CD14-positive monocyte (primary cell): ENCODE results near the gene RAB32. TPM values are rescaled to one million over a fixed set of nuclear protein-coding genes. Genes with fewer than 3 reads are reported as not detected.

Experiments used
- DNase-seq, 3 donors: peaks; one replicate each; pipeline ENCODE4 v3.0.0-alpha.2; 2011 to 2022
- H2AFZ ChIP-seq: 2 replicates; pipeline ENCODE4 v1.6.0; 2012; ENCODE audit warnings: mild to moderate bottlenecking, low read depth, low read length, inconsistent platforms; ENCODE audit not compliant: insufficient read depth, poor library complexity, severe bottlenecking
- H3K27ac ChIP-seq, 2 donors: 1 replicate in 1 of 2; 2 replicates in 1 of 2; pipeline ENCODE4 v1.5.1; 2012 to 2013; ENCODE audit warnings: low read length in 2 of 2, control low read depth in 1 of 2, inconsistent platforms in 1 of 2, low read depth in 1 of 2, mild to moderate bottlenecking in 1 of 2
- H3K27me3 ChIP-seq, 2 donors: one replicate each; pipeline versions ENCODE4 v1.6.0 to v1.6.1; 2011 to 2013; ENCODE audit warnings: low read length in 2 of 2; ENCODE audit not compliant: control insufficient read depth in 2 of 2, insufficient read depth in 2 of 2
- H3K36me3 ChIP-seq, 2 donors: replicated peaks in 1 of 2; 1 replicate in 1 of 2; 2 replicates in 1 of 2; pipeline versions ENCODE4 v1.5.1 to v1.6.1; 2012 to 2013; ENCODE audit warnings: low read length in 2 of 2, control low read depth in 1 of 2, inconsistent platforms in 1 of 2, mild to moderate bottlenecking in 1 of 2; ENCODE audit not compliant: insufficient read depth in 2 of 2, control insufficient read depth in 1 of 2
- H3K4me1 ChIP-seq, 2 donors: 1 replicate in 1 of 2; 2 replicates in 1 of 2; pipeline versions ENCODE4 v1.5.1 to v1.6.1; 2012 to 2013; ENCODE audit warnings: low read length in 2 of 2, control low read depth in 1 of 2, inconsistent platforms in 1 of 2, mild to moderate bottlenecking in 1 of 2, moderate library complexity in 1 of 2; ENCODE audit not compliant: insufficient read depth in 2 of 2, control insufficient read depth in 1 of 2
- H3K4me2 ChIP-seq: replicated peaks from 2 replicates; pipeline ENCODE3; 2012; ENCODE audit warnings: low read length, moderate library complexity, mild to moderate bottlenecking; ENCODE audit not compliant: poor library complexity, severe bottlenecking; ENCODE audit errors: extremely low read depth
- H3K4me3 ChIP-seq, 3 experiments: fragments of 200-600 bp in 1 of 3; sonication (generic) in 1 of 3; replicated peaks in 1 of 3; 1 replicate in 2 of 3; 2 replicates in 1 of 3; pipeline ENCODE4 v1.5.1; 2011 to 2013; ENCODE audit warnings: low read length in 3 of 3, mild to moderate bottlenecking in 3 of 3, control low read depth in 2 of 3, low read depth in 2 of 3, inconsistent platforms in 1 of 3, moderate library complexity in 1 of 3
- H3K79me2 ChIP-seq: 2 replicates; pipeline ENCODE4 v1.6.0; 2012; ENCODE audit warnings: mild to moderate bottlenecking, control low read depth, inconsistent platforms, low read length, moderate library complexity; ENCODE audit not compliant: insufficient read depth
- H3K9ac ChIP-seq: 2 replicates; pipeline ENCODE4 v1.6.0; 2017; ENCODE audit warnings: low read length, mild to moderate bottlenecking; ENCODE audit not compliant: insufficient read depth, poor library complexity, severe bottlenecking
- H3K9me3 ChIP-seq, 2 donors: replicated peaks in 1 of 2; 1 replicate in 1 of 2; 2 replicates in 1 of 2; pipeline versions ENCODE4 v1.5.1 to v1.6.1; 2012 to 2013; ENCODE audit warnings: low read length in 2 of 2, control low read depth in 1 of 2; ENCODE audit not compliant: control insufficient read depth in 1 of 2, insufficient read depth in 1 of 2
- H4K20me1 ChIP-seq: 2 replicates; pipeline ENCODE4 v1.6.0; 2012; ENCODE audit warnings: mild to moderate bottlenecking, low read length, control low read depth, moderate library complexity; ENCODE audit not compliant: insufficient read depth
- H3K27ac Mint-ChIP-seq, 7 donors: one replicate each; pipeline ENCODE4 v1.8.0; 2020; ENCODE audit warnings: mild to moderate bottlenecking in 7 of 7, mixed read lengths in 7 of 7, moderate library complexity in 6 of 7, inconsistent platforms in 2 of 7
- H3K27me3 Mint-ChIP-seq, 3 donors: one replicate each; pipeline ENCODE4 v1.8.0; 2021 to 2022; ENCODE audit warnings: low read depth in 3 of 3, mild to moderate bottlenecking in 3 of 3, mixed read lengths in 3 of 3, moderate library complexity in 3 of 3, inconsistent platforms in 1 of 3
- H3K36me3 Mint-ChIP-seq, 2 donors: one replicate each; pipeline ENCODE4 v1.8.0; 2020; ENCODE audit warnings: mixed read lengths in 2 of 2, inconsistent platforms in 1 of 2, mild to moderate bottlenecking in 1 of 2
- H3K4me1 Mint-ChIP-seq: one replicate; pipeline ENCODE4 v1.8.0; 2020; ENCODE audit warnings: mild to moderate bottlenecking, mixed read lengths
- H3K4me3 Mint-ChIP-seq, 2 donors: one replicate each; pipeline ENCODE4 v1.8.0; 2020; ENCODE audit warnings: mild to moderate bottlenecking in 2 of 2, mixed read lengths in 2 of 2, moderate library complexity in 1 of 2
- H3K9me3 Mint-ChIP-seq, 7 donors: one replicate each; pipeline ENCODE4 v1.8.0; 2020 to 2022; ENCODE audit warnings: mixed read lengths in 7 of 7, mild to moderate bottlenecking in 6 of 7, moderate library complexity in 6 of 7, inconsistent platforms in 2 of 7
- WGBS: methylation state at CpG from one replicate; pipeline ENCODE4 v1.1.5; 2013; ENCODE audit warnings: missing lambda C conversion rate; ENCODE audit not compliant: insufficient coverage; 5-methylcytosine and 5-hydroxymethylcytosine counted together
- intact Hi-C, 2 donors: fragments of 100-400 bp; cut with micrococcal nuclease; formaldehyde crosslinking; loops; one replicate each; pipeline versions ENCODE4 v1.15.0 to v1.15.1; 2023
- polyA plus RNA-seq, 3 donors: library from polyadenylated mRNA; depleted of rRNA in 1 of 3; unstranded in 2 of 3; stranded (reverse) in 1 of 3; fragments of 300-500 nt in 2 of 3; fragments of >200 nt in 1 of 3; fragmentation: Illumina TruSeq in 2 of 3; gene quantifications; 1 replicate in 2 of 3; 2 replicates in 1 of 3; pipeline ENCODE4 v1.2.3, GENCODE V29; 2012 to 2021
- TF ChIP-seq, protein P1 (sequence below): fragments of 200-600 bp; IDR thresholded peaks from one replicate; pipeline ENCODE4 v1.8.0; 2022; ENCODE audit warnings: antibody characterized with exemption, mild to moderate bottlenecking

Gene RAB32
- polyA plus RNA-seq, 3 donors, result 82.6 to 588 (median 429) TPM

DNA sequence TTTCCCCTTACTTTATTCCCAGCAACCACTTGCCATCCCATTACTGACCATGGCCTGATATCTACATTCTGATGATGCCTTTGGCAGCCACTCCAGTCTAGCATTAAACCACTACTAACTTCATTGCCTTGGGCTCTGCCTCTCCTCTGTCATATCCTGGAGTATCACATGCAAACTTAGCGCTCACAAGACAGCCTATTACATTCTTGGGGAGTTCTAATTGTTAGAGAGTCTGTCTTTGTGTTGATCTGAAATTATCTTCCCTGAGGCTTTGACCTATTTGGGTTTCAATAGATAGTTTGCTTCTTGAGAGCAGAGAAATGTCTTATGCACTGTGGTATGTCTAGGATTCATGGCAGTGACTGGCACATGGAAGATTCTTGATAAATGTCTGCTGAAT, 40.5 kb upstream of the RAB32 start:
- no peaks in the 10 kb centered on the region for H3K36me3 ChIP-seq
- H3K4me1 ChIP-seq, result no peaks in the 10 kb centered on the region
- DNase-seq, result no peak
- Mint-ChIP-seq H3K4me3 (no peak overlapping the region), H3K27ac (peak overlapping the region in 1 of 7 donors; percentile 10), H3K4me1 (no peaks in the 10 kb centered on the region), H3K36me3 (no peaks in the 10 kb centered on the region), H3K27me3 (peaks cover 0 to 1% (median 0%) of the 10 kb centered on the region in 3 donors), H3K9me3 (peaks cover 2 to 9% (median 6%) of the 10 kb centered on the region in 7 donors)
- no CpG with 5 or more reads among the region's 1 CpG for WGBS
- no peak overlapping the region for H3K4me2 ChIP-seq
- intact Hi-C loops, result no loop called here
- H3K9me3 ChIP-seq, result no peaks in the 10 kb centered on the region
- H3K9ac ChIP-seq, result no peak overlapping the region
- H4K20me1 ChIP-seq, result no peaks in the 10 kb centered on the region
- no peak overlapping the region for H3K4me3 ChIP-seq
- no peak overlapping the region for H2AFZ ChIP-seq
- TF ChIP-seq, protein P1, sequence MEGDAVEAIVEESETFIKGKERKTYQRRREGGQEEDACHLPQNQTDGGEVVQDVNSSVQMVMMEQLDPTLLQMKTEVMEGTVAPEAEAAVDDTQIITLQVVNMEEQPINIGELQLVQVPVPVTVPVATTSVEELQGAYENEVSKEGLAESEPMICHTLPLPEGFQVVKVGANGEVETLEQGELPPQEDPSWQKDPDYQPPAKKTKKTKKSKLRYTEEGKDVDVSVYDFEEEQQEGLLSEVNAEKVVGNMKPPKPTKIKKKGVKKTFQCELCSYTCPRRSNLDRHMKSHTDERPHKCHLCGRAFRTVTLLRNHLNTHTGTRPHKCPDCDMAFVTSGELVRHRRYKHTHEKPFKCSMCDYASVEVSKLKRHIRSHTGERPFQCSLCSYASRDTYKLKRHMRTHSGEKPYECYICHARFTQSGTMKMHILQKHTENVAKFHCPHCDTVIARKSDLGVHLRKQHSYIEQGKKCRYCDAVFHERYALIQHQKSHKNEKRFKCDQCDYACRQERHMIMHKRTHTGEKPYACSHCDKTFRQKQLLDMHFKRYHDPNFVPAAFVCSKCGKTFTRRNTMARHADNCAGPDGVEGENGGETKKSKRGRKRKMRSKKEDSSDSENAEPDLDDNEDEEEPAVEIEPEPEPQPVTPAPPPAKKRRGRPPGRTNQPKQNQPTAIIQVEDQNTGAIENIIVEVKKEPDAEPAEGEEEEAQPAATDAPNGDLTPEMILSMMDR, result no peak
- no peaks in the 10 kb centered on the region for H3K27me3 ChIP-seq
- H3K79me2 ChIP-seq, result no peaks in the 10 kb centered on the region
- no peak overlapping the region for H3K27ac ChIP-seq

DNA sequence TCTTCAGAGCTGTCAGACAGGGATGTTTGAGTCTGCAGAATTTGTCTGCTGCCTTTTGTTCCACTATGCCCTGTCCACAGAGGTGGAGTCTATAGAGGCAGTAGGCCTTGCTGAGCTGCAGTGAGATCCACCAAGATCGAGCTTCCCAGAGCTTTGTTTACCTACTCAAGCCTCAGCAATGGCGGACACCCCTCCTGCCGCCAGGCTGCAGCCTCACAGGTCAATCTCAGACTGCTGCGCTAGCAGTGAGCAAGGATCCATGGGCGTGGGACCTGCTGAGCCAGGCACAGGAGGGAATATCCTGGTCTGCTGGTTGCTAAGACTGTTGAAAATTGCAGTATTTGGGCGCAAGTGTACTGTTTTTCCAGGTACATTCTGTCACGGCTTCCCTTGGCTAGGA, 28.4 kb upstream of the RAB32 start:
- Histone ChIP-seq H3K27me3 (no peaks in the 10 kb centered on the region), H4K20me1 (no peaks in the 10 kb centered on the region), H3K9me3 (peaks cover 0 to 8% of the 10 kb centered on the region in 2 donors), H3K4me2 (no peak overlapping the region), H3K27ac (no peak overlapping the region), H3K4me3 (no peak overlapping the region), H3K9ac (no peak overlapping the region), H3K4me1 (no peaks in the 10 kb centered on the region), H3K36me3 (no peaks in the 10 kb centered on the region), H3K79me2 (no peaks in the 10 kb centered on the region), H2AFZ (no peak overlapping the region)
- DNase-seq, result no peak
- Mint-ChIP-seq H3K27ac (no peak overlapping the region), H3K4me1 (no peaks in the 10 kb centered on the region), H3K9me3 (peaks cover 6 to 18% (median 9%) of the 10 kb centered on the region in 7 donors), H3K27me3 (peaks cover 0 to 6% (median 0%) of the 10 kb centered on the region in 3 donors), H3K36me3 (no peaks in the 10 kb centered on the region), H3K4me3 (no peak overlapping the region)
- intact Hi-C loops, result no loop called here
- WGBS, result 91% methylated on average over 7 of the region's 7 CpGs
- TF ChIP-seq, protein P1, result no peak
